GM19025 (cell line): ENCODE results near the gene SRBD1.
A peak's percentile ranks its signal among the peaks of the same experiment; 100 is the strongest.

Experiments
- ATAC-seq: cut with Tn5 transposase; IDR thresholded peaks from one replicate; pipeline ENCODE4 v1.9.1; 2021; ENCODE audit warnings: mild to moderate bottlenecking, low read depth, moderate library complexity; ENCODE audit not compliant: unreplicated experiment

SRBD1 gene

DNA sequence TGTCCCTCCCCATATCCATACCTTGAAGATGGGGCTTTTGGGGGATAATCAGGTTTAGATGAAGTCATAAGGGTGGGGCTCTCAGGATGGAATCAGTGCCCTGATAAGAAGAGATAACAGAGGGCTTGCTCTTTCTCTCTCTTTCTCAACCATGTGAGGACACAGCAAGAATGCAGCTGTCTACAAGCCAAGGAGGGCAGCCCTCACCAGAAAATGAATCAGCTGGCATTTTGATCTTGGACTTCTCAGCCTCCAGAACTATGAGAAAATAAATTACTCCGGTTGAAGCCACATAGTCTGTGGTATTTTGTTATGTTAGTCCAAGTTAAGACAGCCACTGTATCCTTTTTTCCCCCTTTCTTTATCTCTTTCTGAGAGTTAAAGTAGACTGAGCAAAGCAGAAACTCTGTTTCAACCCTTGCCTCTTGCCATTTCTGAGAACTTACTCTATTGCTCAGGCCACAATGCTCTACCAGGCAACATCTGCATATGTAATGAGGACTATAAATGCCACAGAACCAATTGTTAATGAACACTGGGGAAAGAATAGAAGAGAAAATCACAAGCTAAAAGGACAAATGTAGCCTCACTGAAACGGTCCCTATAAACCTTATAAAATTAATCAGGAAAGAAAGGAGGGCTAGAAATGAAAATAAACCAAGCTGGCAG, 56.9 kb downstream of the SRBD1 start:
- no peak for ATAC-seq

GRCh38 chr2:45551862-45552261, 59.2 kb downstream of the SRBD1 start:
- no peak for ATAC-seq

DNA sequence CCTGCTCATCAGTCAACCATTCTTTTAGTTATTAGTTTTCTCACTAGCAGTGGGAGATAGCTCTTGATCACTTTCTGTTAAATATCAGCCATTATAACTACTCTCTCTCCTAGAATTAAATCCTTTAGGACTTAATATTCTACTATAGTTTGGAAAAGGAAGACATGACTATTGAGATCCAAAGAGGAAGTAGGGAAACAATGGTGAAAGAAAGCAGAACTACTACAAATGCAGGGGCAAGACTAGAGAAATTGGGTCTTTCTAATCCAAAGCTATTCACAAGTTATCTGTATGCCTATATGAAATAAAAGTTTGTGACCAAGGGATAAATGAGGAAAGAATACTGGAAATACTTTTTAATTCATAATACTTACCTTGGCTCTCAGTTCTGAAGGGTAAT, 65.1 kb downstream of the SRBD1 start:
- no peak for ATAC-seq

GRCh38 chr2:45543257-45543656, 67.8 kb downstream of the SRBD1 start:
- no peak for ATAC-seq

DNA sequence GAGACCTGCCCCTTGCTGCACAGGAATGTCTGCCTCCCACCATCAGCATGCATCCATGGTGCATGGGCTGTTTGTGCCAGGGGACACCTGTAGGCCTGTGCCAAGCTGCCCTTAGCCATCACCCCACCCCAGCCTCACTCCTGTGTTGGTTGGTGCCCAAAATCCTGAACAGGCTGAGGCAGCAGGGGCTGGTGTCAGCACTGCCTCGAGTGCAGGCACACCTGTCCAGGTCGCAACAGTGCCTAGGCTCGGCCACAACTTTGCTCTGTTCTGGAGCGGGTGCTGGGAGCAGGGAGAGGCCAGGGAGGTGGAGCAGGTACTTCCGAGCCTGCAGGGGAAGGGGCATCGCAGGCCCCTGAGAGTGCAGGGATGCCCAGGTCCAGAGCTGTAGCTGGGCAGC, 69.1 kb downstream of the SRBD1 start:
- ATAC-seq = no peak

DNA sequence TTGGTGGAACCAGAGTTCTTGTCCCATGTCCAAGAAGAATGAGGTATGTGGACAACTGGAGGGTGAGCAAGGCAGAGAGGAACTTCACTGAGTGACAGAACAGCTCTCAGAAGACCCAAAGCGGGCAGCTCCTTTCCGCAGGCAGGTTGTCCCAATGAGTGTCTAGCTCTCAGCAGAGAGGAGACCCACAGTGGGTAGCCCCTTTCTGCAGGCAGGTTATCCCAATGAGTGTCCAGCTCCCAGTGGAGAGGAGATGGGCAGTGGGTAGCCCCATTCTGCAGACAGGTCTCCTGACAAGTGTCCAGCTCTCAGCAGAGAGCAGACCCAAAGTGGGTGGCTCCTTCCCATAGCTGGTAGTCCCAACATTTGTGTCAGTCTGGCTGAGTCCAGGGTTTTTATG, 69.6 kb downstream of the SRBD1 start:
- ATAC-seq = no peak

DNA sequence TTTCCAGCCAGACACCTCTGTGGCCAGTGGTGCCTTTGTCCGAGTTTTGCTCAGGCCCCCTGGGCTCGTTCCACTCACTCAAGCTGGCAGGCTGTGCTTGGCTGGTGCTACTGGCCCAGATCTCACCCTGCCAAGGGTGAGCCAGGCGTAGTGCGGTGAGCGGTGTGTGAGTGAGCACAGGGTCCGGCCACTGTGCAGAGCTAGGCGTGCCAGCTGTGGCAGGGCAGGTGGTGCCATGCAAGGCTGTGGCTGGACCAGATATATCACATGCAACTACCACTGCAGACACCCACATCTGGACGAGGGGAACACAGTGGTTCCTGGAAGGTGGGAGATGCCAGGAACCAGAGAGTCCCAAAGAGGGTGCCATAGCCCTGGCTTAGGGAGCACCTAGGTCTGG, 70.1 kb downstream of the SRBD1 start:
- no peak for ATAC-seq

DNA sequence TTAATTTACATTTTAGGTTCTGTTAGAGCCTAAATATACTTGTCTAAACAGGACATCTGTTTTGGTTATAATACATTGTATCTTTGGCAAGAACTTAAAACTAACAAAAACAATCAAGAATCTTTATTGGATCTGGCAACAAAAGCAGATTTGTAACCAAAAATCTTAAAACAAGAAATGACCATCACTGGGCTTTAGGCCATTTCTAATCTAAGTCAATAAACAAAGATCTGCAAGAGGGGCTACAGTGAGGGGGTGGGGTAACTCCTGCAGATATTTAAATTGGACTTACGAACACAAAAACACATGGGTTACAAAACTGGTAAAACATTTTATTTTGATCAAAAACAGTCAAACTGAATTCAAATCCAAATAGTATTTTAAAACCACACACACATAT, 77.3 kb downstream of the SRBD1 start:
- ATAC-seq = no peak

DNA sequence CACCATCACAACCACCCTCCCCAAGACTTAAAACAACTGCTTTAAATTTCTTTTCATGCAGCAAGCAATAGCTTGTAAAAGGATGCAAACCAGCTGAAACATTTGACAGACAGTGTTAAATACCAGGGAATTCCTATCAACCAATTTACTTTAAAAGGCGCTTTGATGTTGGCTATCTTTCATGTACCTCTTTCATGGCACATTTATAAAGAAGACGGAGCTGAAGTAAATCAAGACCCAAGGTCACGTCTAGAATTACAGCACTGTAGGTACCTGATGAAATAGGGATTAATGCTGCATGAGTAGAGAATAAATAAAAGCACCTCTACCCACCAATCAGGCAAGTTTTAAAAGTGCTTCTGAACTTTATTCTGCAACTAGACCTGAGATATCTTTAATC, 78.9 kb downstream of the SRBD1 start:
- ATAC-seq = no peak

GRCh38 chr2:45524016-45524415, 87.1 kb downstream of the SRBD1 start:
- ATAC-seq = no peak

DNA sequence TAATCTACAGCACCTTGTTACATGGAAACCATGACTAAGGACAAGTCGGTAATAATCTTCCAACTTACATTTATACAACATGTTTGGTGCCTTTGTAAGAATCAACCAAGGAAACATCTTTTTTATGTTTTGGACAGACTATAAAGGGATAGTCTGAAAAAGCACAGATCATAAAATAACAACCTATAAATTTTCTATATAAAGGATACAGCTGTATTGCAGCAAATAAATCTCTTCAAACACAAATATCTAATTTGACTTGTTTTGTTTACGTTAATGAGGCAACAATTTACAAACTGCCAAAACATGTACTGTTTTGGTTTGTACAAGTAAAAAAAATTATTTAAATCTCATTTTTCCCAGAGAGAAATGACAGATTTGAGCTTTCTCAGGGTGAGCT, 92.5 kb downstream of the SRBD1 start:
- no peak for ATAC-seq

- no peak for ATAC-seq
These were observed 100.2 kb downstream of the SRBD1 start for GRCh38 chr2:45510701-45511420.

DNA sequence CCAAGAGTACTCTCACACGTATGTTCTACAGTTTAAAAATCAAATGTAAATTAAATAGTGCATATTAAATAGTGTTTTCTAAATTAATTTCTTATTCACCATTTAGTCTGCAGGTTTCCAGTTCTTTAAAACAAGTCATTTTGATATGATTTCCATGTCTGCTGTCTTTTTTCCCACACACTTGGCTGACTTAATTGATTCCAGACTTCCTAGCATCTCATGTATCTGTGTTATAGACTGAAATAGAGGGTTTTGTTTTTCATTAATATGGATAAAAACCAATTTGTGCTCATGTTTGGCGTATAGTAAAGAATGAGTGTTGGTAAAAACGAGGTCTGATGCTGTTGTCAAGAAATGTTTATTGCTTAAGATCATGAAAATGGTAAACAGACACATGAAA, 104.3 kb downstream of the SRBD1 start:
- ATAC-seq = no peak

- ATAC-seq = no peak
These were observed 105.9 kb downstream of the SRBD1 start for GRCh38 chr2:45505138-45505537.

GRCh38 chr2:45498661-45499550, 112.2 kb downstream of the SRBD1 start:
- no peak for ATAC-seq

GRCh38 chr2:45497355-45497754, 113.7 kb downstream of the SRBD1 start:
- ATAC-seq = peak; percentile 72

DNA sequence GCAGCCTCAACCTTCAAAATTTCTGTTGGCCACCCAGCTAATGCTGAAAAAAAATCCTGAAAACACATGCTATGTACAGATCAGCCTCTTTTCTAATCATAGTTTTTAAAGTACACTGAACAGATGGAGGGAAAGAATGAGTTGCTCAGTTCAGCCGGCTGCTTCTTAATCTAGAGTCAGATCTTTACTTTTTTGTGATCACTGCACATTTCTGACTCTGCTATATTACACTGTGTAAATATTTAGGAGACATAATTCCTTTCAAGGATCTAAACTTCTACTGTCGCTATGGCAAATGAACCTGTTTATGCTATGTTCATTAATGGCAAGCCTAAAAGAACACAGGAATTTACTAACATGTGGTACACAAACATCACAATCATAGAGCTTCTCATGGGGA, 114.2 kb downstream of the SRBD1 start:
- ATAC-seq = no peak

- no peak for ATAC-seq
These were observed 116.1 kb downstream of the SRBD1 start for GRCh38 chr2:45494978-45495293.

DNA sequence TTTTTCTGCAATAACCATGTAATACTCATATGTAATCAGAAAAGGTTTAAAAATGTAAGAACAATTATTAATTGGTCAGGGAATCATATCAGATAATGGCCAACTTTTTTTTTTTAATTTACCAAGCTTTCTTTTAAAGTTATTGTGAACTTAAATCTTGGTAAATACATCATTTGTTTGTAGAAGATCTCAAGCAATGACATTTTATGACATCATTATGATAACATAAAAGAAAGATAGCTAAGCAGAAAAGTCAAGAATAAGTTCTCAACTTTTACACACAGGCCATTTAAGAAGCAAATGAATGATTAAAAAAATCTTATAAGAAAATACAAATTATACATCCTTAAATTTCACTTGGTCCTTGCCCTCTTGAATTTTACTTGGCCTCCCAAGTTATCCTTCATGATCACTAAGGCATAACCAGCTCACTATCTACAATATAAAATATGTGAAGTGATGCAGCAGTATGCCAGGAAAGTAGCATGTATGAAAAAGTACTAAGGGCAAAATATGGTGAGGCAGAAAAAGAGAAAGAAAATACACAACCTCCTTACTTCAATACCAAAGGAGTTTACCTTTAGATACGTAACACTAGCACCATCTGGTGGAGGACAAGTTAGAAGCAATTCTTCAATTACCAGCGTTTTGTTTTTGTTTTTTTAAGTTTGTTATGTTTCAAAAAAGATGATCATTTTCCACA, 116.6 kb downstream of the SRBD1 start:
- ATAC-seq = no peak

GRCh38 chr2:45484965-45485364, 126.1 kb downstream of the SRBD1 start:
- ATAC-seq = no peak

- no peak for ATAC-seq
These were observed 127.1 kb downstream of the SRBD1 start for GRCh38 chr2:45483997-45484396.
